ENCODE data around the gene ST6GALNAC3.

DNA sequence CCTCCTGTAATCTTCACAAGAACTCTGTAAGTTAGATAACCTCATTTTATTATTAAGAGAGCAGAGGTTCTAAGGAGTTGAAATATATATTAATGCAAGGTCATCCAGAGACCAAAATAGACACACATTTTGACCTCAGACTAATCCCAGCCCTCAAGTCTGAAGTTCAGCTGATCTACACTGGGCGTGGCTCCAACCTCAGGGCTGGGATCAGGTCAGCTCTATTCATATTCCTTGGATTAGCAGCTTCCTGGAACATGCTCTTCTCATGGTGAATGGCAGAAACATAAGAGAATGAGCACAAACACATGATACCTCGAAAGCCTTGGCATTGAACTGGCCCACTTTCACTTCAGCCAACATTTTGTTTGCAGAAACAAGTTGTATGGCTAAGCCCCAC lies 592.0 kb downstream of the ST6GALNAC3 start:
- TF ChIP-seq CTCF (IDR thresholded peaks at IDR 0.05) (no peak), EZH2phosphoT487 (IDR thresholded peaks at IDR 0.05) (no peak), EZH2 (IDR thresholded peaks at IDR 0.05) (no peak)
